B cell (primary cell): Measurements from ENCODE around the gene HMGXB3. TPM values are rescaled to one million over a fixed set of nuclear protein-coding genes. Genes with fewer than 3 reads are reported as not detected.

Source experiments
- ATAC-seq: fragments of 200-7000 bp; cut with Tn5 transposase; one replicate; pipeline ENCODE4 v1.10.0; 2021; ENCODE audit warnings: low read depth, mild to moderate bottlenecking, moderate number of reproducible peaks, moderate library complexity
- CTCF ChIA-PET: fragments of 350-600 bp; sonication (Branson Sonifier 250); formaldehyde crosslinking; loops from one replicate; lab custom pipeline; 2021; ENCODE audit warnings: antibody characterized with exemption, inconsistent platforms; lab: Charles Lee
- POLR2A ChIA-PET: fragments of 350-600 bp; sonication (Branson Sonifier 250); formaldehyde crosslinking; loops from one replicate; lab custom pipeline; 2021; ENCODE audit warnings: antibody characterized with exemption; lab: Charles Lee
- DNase-seq: peaks from one replicate; pipeline ENCODE4 v3.0.0; 2013
- H2AFZ ChIP-seq: 2 replicates; pipeline ENCODE4 v1.6.1; 2012; ENCODE audit warnings: mild to moderate bottlenecking, low read depth, low read length; ENCODE audit not compliant: insufficient read depth, poor library complexity, severe bottlenecking
- H3K27ac ChIP-seq, 2 donors: 1 replicate in 1 of 2; 2 replicates in 1 of 2; pipeline ENCODE4 v1.5.1; 2012 to 2013; ENCODE audit warnings: low read length in 2 of 2, mild to moderate bottlenecking in 2 of 2, moderate library complexity in 1 of 2
- H3K27me3 ChIP-seq, 4 experiments: fragments of 200-600 bp in 1 of 4; sonication (generic) in 1 of 4; replicated peaks in 1 of 4; 1 replicate in 2 of 4; 2 replicates in 2 of 4; pipeline versions ENCODE4 v1.6.1 to v1.7.0; 2013 to 2016; ENCODE audit warnings: low read length in 3 of 4, mild to moderate bottlenecking in 2 of 4, mixed read lengths in 1 of 4, moderate library complexity in 1 of 4; ENCODE audit not compliant: insufficient read depth in 4 of 4, control insufficient read depth in 3 of 4; ENCODE audit errors: control extremely low read depth in 1 of 4
- H3K36me3 ChIP-seq, 2 experiments: replicated peaks in 1 of 2; 1 replicate in 1 of 2; 2 replicates in 1 of 2; pipeline versions ENCODE4 v1.6.1 to v1.7.1; 2013; ENCODE audit warnings: low read length in 1 of 2; ENCODE audit not compliant: insufficient read depth in 2 of 2, control insufficient read depth in 1 of 2; ENCODE audit errors: control extremely low read depth in 1 of 2, extremely low read depth in 1 of 2
- H3K4me1 ChIP-seq, 2 donors: fragments of 200-600 bp in 1 of 2; sonication (generic) in 1 of 2; 1 replicate in 1 of 2; 2 replicates in 1 of 2; pipeline versions ENCODE4 v1.5.1 to v1.6.1; 2013 to 2017; ENCODE audit warnings: low read length in 2 of 2; ENCODE audit not compliant: control insufficient read depth in 2 of 2, insufficient read depth in 2 of 2
- H3K4me2 ChIP-seq: replicated peaks from 2 replicates; pipeline ENCODE3; 2012; ENCODE audit warnings: mild to moderate bottlenecking, low read depth, low read length; ENCODE audit not compliant: poor library complexity, severe bottlenecking
- H3K4me3 ChIP-seq, 5 experiments: fragments of 200-600 bp in 1 of 5; sonication (generic) in 1 of 5; 1 replicate in 3 of 5; 2 replicates in 2 of 5; pipeline versions ENCODE4 v1.5.1 to v1.7.0; 2011 to 2016; ENCODE audit warnings: low read length in 4 of 5, mild to moderate bottlenecking in 4 of 5, low read depth in 2 of 5, control low read depth in 1 of 5, moderate library complexity in 1 of 5; ENCODE audit not compliant: insufficient read depth in 1 of 5; ENCODE audit errors: control extremely low read depth in 1 of 5, extremely low read depth in 1 of 5
- H3K79me2 ChIP-seq: fragments of 200-600 bp; sonication (generic); one replicate; pipeline ENCODE4 v1.6.0; 2016; ENCODE audit warnings: low read length; ENCODE audit not compliant: control insufficient read depth, insufficient read depth
- H3K9ac ChIP-seq: fragments of 200-600 bp; sonication (generic); 2 replicates; pipeline ENCODE4 v1.6.1; 2017; ENCODE audit warnings: mild to moderate bottlenecking, low read length, moderate library complexity
- H3K9me3 ChIP-seq, 3 donors: one replicate each; pipeline versions ENCODE4 v1.6.1 to v1.7.1; 2013; ENCODE audit warnings: low read length in 2 of 3; ENCODE audit not compliant: control insufficient read depth in 2 of 3, insufficient read depth in 1 of 3; ENCODE audit errors: control extremely low read depth in 1 of 3
- H4K20me1 ChIP-seq: 2 replicates; pipeline ENCODE4 v1.6.0; 2012; ENCODE audit warnings: mild to moderate bottlenecking, low read length; ENCODE audit not compliant: insufficient read depth, control insufficient read depth, poor library complexity, severe bottlenecking
- H3K27ac Mint-ChIP-seq: one replicate; pipeline ENCODE4 v1.8.0; 2021; ENCODE audit warnings: mixed read lengths
- H3K27me3 Mint-ChIP-seq: one replicate; pipeline ENCODE4 v1.8.0; 2021; ENCODE audit warnings: mixed read lengths
- H3K4me1 Mint-ChIP-seq: one replicate; pipeline ENCODE4 v1.8.0; 2021; ENCODE audit warnings: mixed read lengths
- H3K4me3 Mint-ChIP-seq: one replicate; pipeline ENCODE4 v1.8.0; 2021; ENCODE audit warnings: mixed read lengths
- H3K9me3 Mint-ChIP-seq: one replicate; pipeline ENCODE4 v1.8.0; 2022; ENCODE audit warnings: mixed read lengths; ENCODE audit not compliant: insufficient read depth
- CTCF ChIP-seq: fragments of 200-600 bp; IDR thresholded peaks from one replicate; pipeline ENCODE4 v1.8.0; 2022; ENCODE audit warnings: antibody characterized with exemption, mild to moderate bottlenecking
- EZH2 ChIP-seq: IDR thresholded peaks from 2 replicates; pipeline ENCODE4 v1.6.1; 2012; ENCODE audit warnings: borderline replicate concordance, low read depth, mild to moderate bottlenecking, moderate library complexity, low read length; ENCODE audit not compliant: insufficient read depth, poor library complexity, severe bottlenecking
- WGBS: methylation state at CpG from one replicate; pipeline ENCODE4 v1.1.5; 2013; ENCODE audit warnings: missing lambda C conversion rate; ENCODE audit not compliant: insufficient coverage; 5-methylcytosine and 5-hydroxymethylcytosine counted together
- intact Hi-C: fragments of 100-400 bp; cut with micrococcal nuclease; formaldehyde crosslinking; loops from one replicate; pipeline ENCODE4 v1.10.0; 2022
- polyA plus RNA-seq: library from polyadenylated mRNA; depleted of rRNA; stranded (reverse); fragments of >200 nt; gene quantifications from 2 replicates; pipeline ENCODE4 v1.2.3, GENCODE V29; 2012
- total RNA-seq, 2 donors: library from RNA; stranded (reverse); fragments of 120-200 nt in 1 of 2; gene quantifications; 1 replicate in 1 of 2; 2 replicates in 1 of 2; pipeline versions ENCODE4 v1.2.3 to v1.2.4, GENCODE V29; 2013 to 2022

HMGXB3 gene
- total and polyA plus RNA-seq, 2 donors (not counting 1 experiment from before 2014, with no cell fraction given) = 28.5 to 35.7 TPM

DNA sequence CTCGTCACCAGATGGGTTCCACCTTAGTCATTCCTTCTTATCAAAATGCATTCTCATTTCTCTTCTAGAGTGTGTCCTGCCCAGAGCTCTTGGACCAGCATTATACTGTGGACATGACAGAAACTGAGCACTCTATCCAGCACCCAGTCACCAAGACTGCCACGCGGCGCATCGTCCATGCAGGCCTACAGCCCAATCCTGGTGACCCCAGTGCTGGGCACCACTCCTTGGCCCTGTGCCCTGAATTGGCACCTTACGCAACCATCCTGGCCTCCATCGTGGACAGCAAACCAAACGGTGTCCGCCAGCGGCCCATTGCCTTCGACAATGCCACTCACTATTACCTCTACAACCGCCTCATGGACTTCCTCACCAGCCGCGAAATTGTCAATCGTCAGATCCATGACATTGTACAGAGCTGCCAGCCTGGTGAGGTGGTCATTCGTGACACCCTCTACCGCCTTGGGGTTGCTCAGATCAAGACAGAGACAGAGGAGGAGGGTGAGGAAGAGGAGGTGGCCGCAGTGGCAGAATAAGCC lies 51.2 kb downstream of the HMGXB3 start:
- Histone ChIP-seq H3K27ac (no peak overlapping the region), H3K4me2 (no peak overlapping the region), H4K20me1 (no peaks in the 10 kb centered on the region), H3K4me1 (no peaks in the 10 kb centered on the region), H3K27me3 (no peaks in the 10 kb centered on the region), H3K79me2 (no peaks in the 10 kb centered on the region), H2AFZ (no peak overlapping the region), H3K36me3 (peaks cover 13 to 80% of the 10 kb centered on the region in 2 experiments), H3K9me3 (no peaks in the 10 kb centered on the region), H3K9ac (no peak overlapping the region), H3K4me3 (no peak overlapping the region)
- H3K27me3 Mint-ChIP-seq = no peaks in the 10 kb centered on the region
- H3K4me3 Mint-ChIP-seq = no peak overlapping the region
- DNase-seq (no peak), ATAC-seq (no peak)
- CTCF ChIA-PET = no interaction called here
- TF ChIP-seq CTCF = no peak
- no peak for TF ChIP-seq EZH2
- WGBS = 91% methylated on average over 11 of the region's 18 CpGs
- no peaks in the 10 kb centered on the region for H3K9me3 Mint-ChIP-seq
- H3K4me1 Mint-ChIP-seq = no peaks in the 10 kb centered on the region
- POLR2A ChIA-PET = no interaction called here
- H3K27ac Mint-ChIP-seq = no peak overlapping the region
- intact Hi-C loops = no loop called here

DNA sequence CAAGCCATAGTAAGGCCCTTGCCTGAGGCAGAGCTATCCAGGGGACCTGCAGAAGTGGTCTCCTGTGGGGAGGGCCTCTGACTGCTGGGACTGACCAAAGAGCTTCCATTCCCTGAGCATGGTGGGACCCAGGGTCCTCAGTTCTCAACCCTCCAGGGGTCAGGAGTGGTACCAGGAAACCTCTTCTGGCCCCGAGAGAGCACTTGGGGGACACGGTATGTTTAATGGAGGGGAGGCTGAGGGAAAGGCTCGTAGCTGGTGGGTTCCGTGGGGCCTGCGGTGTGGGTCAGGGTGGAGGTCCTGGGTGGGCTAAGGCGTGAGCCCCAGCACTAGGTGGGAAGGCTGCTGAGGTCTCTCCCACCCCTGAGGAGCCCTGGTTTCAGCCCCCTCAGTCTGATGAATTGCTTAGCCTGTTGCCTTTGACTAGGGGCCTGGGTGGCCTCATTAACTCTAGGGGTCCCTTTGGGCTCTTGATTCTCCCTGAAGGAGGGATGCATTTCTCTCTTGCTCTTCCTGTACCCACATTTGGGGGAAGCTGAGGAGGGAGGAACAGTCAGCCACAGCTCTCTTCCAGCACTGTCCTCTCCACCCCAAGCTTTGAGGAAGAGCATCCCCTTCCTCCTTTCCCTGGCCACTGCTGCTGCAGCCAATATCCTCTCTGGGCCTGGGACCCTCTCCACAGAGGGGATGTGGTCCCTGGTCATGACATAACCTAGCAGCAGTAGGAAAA lies 51.9 kb downstream of the HMGXB3 start:
- no peaks in the 10 kb centered on the region for H3K4me1 Mint-ChIP-seq
- TF ChIP-seq EZH2 (no peak), CTCF (no peak)
- intact Hi-C loops = no loop called here
- H3K4me3 Mint-ChIP-seq = no peak overlapping the region
- H3K4me1 ChIP-seq = no peaks in the 10 kb centered on the region
- H3K27me3 Mint-ChIP-seq = no peaks in the 10 kb centered on the region
- H3K27ac Mint-ChIP-seq = no peak overlapping the region
- H3K36me3 ChIP-seq = peaks cover 13 to 74% of the 10 kb centered on the region in 2 experiments
- ChIA-PET POLR2A (no interaction called here), CTCF (no interaction called here)
- no peak overlapping the region for H3K9ac ChIP-seq
- no peaks in the 10 kb centered on the region for H3K27me3 ChIP-seq
- no peak overlapping the region for H3K4me3 ChIP-seq
- WGBS = 80% methylated on average over 5 of the region's 6 CpGs
- H3K4me2 ChIP-seq = no peak overlapping the region
- DNase-seq = no peak
- H3K79me2 ChIP-seq = no peaks in the 10 kb centered on the region
- ATAC-seq = no peak
- H3K9me3 ChIP-seq = no peaks in the 10 kb centered on the region
- no peaks in the 10 kb centered on the region for H3K9me3 Mint-ChIP-seq
- H2AFZ ChIP-seq = no peak overlapping the region
- H4K20me1 ChIP-seq = no peaks in the 10 kb centered on the region
- no peak overlapping the region for H3K27ac ChIP-seq
